NT2/D1 (cell line): ENCODE data around the gene RGS7.

ENCODE experiments used
- SUZ12 ChIP-seq: IDR thresholded peaks from 2 replicates; pipeline ENCODE4 v1.6.1; 2011; ENCODE audit not compliant: insufficient read length, insufficient read depth; ENCODE audit errors: extremely low read depth
- YY1 ChIP-seq: IDR thresholded peaks from 2 replicates; pipeline ENCODE4 v1.6.1; 2011; ENCODE audit not compliant: insufficient read length, insufficient read depth
- ZNF274 ChIP-seq: IDR thresholded peaks from 2 replicates; pipeline ENCODE4 v1.6.1; 2011; ENCODE audit warnings: mild to moderate bottlenecking, low read depth, low read length

- TF ChIP-seq ZNF274 (no peak), YY1 (no peak), SUZ12 (no peak)
Measured at GRCh38 chr1:241167121-241167630, 189.8 kb downstream of the RGS7 start.
